Neural progenitor cell (in vitro differentiated cells): ENCODE results near the gene DCAF7.

Experiments
- EZH2phosphoT487 ChIP-seq: fragments of 200-600 bp; sonication (generic); IDR thresholded peaks from 2 replicates; pipeline ENCODE4 v1.6.1; 2017; ENCODE audit warnings: antibody characterized with exemption
- TF ChIP-seq, protein P1 (sequence below): fragments of 200-600 bp; sonication (generic); IDR thresholded peaks from 2 replicates; pipeline ENCODE4 v1.5.1; 2017; ENCODE audit warnings: antibody characterized with exemption, mild to moderate bottlenecking

- TF ChIP-seq, protein P1, sequence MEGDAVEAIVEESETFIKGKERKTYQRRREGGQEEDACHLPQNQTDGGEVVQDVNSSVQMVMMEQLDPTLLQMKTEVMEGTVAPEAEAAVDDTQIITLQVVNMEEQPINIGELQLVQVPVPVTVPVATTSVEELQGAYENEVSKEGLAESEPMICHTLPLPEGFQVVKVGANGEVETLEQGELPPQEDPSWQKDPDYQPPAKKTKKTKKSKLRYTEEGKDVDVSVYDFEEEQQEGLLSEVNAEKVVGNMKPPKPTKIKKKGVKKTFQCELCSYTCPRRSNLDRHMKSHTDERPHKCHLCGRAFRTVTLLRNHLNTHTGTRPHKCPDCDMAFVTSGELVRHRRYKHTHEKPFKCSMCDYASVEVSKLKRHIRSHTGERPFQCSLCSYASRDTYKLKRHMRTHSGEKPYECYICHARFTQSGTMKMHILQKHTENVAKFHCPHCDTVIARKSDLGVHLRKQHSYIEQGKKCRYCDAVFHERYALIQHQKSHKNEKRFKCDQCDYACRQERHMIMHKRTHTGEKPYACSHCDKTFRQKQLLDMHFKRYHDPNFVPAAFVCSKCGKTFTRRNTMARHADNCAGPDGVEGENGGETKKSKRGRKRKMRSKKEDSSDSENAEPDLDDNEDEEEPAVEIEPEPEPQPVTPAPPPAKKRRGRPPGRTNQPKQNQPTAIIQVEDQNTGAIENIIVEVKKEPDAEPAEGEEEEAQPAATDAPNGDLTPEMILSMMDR: no peak
- no peak for TF ChIP-seq EZH2phosphoT487
These were observed 76.4 kb downstream of the DCAF7 start for GRCh38 chr17:63626551-63627180.
